Suprapubic skin (tissue), 4 donors: ENCODE measurements around the gene ENTREP3. TPM values are rescaled to one million over a fixed set of nuclear protein-coding genes. Genes with fewer than 3 reads are reported as not detected.

Experiments
- DNase-seq, 2 donors: peaks; one replicate each; pipeline ENCODE4 v3.0.0-alpha.2; 2019; ENCODE audit warnings: low spot score in 2 of 2
- H3K27ac ChIP-seq: fragments of 200-600 bp; sonication (generic); one replicate; pipeline ENCODE4 v1.5.1; 2019
- H3K27me3 ChIP-seq: fragments of 200-600 bp; sonication (generic); one replicate; pipeline ENCODE4 v1.5.1; 2019
- H3K36me3 ChIP-seq: fragments of 200-600 bp; sonication (generic); one replicate; pipeline ENCODE4 v1.5.1; 2019
- H3K4me1 ChIP-seq: fragments of 200-600 bp; sonication (generic); one replicate; pipeline ENCODE4 v1.5.1; 2019
- H3K4me3 ChIP-seq: fragments of 200-600 bp; sonication (generic); one replicate; pipeline ENCODE4 v1.5.1; 2019; ENCODE audit warnings: mild to moderate bottlenecking
- H3K9me3 ChIP-seq: fragments of 200-600 bp; sonication (generic); one replicate; pipeline ENCODE4 v1.5.1; 2019
- EP300 ChIP-seq: sonication (generic); formaldehyde crosslinking; IDR thresholded peaks from one replicate; pipeline ENCODE4 v1.6.1; 2017; ENCODE audit warnings: antibody characterized with exemption
- POLR2A ChIP-seq, 2 donors: fragments of 450-650 bp; IDR thresholded peaks; one replicate each; pipeline ENCODE4 v1.6.1; 2017; ENCODE audit warnings: antibody characterized with exemption in 2 of 2, mild to moderate bottlenecking in 2 of 2, moderate library complexity in 2 of 2
- POLR2AphosphoS5 ChIP-seq, 3 donors: sonication (generic); formaldehyde crosslinking; IDR thresholded peaks; one replicate each; pipeline ENCODE4 v1.6.1; 2017; ENCODE audit warnings: antibody characterized with exemption in 3 of 3
- WGBS: methylation state at CpG from one replicate; pipeline ENCODE4 v1.1.5; 2018; 5-methylcytosine and 5-hydroxymethylcytosine counted together
- total RNA-seq, 4 donors: library from RNA; depleted of rRNA; stranded (reverse); fragments of >200 nt; gene quantifications; one replicate each; pipeline ENCODE4 v1.1.0, GENCODE V29; 2016
- TF ChIP-seq, protein P1 (sequence below), 2 donors: fragments of 200-600 bp in 1 of 2; fragments of 450-650 bp in 1 of 2; sonication (generic) in 1 of 2; IDR thresholded peaks; one replicate each; pipeline ENCODE4 v1.5.1; 2016 to 2019; ENCODE audit warnings: antibody characterized with exemption in 2 of 2, mild to moderate bottlenecking in 1 of 2, moderate library complexity in 1 of 2

ENTREP3 gene
- total RNA-seq, 4 donors from 2014 or later = 23.6 to 32.1 (median 25.7) TPM

DNA sequence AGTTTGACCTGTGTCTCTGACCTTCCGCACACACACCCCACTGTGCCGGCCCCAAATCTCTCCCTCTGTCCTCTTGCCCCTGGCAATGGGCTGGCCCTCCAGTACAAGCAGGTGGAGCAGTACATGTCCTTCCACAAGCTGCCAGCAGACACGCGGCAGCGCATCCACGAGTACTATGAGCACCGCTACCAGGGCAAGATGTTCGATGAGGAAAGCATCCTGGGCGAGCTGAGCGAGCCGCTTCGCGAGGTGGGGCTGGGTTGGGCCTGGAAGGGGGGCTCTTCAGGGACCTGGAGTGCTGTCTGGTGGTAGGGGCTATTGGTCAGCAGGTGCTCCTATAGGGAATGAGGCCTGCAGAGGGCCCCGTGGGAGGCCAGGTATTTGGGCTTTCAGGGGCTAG lies 29.8 kb upstream of the ENTREP3 start:
- no peak for DNase-seq
- no peak for TF ChIP-seq EP300
- no peak for TF ChIP-seq POLR2A (IDR thresholded peaks at IDR 0.05)
- TF ChIP-seq, protein P1, sequence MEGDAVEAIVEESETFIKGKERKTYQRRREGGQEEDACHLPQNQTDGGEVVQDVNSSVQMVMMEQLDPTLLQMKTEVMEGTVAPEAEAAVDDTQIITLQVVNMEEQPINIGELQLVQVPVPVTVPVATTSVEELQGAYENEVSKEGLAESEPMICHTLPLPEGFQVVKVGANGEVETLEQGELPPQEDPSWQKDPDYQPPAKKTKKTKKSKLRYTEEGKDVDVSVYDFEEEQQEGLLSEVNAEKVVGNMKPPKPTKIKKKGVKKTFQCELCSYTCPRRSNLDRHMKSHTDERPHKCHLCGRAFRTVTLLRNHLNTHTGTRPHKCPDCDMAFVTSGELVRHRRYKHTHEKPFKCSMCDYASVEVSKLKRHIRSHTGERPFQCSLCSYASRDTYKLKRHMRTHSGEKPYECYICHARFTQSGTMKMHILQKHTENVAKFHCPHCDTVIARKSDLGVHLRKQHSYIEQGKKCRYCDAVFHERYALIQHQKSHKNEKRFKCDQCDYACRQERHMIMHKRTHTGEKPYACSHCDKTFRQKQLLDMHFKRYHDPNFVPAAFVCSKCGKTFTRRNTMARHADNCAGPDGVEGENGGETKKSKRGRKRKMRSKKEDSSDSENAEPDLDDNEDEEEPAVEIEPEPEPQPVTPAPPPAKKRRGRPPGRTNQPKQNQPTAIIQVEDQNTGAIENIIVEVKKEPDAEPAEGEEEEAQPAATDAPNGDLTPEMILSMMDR (IDR thresholded peaks at IDR 0.05) = no peak
- TF ChIP-seq POLR2AphosphoS5 (IDR thresholded peaks at IDR 0.05) = no peak
- no peak overlapping the region for H3K27ac ChIP-seq
- peaks cover 9% of the 10 kb centered on the region for H3K36me3 ChIP-seq
- H3K4me1 ChIP-seq = no peaks in the 10 kb centered on the region
- H3K9me3 ChIP-seq = no peaks in the 10 kb centered on the region
- 90% methylated on average over 14 of the region's 14 CpGs for WGBS
- H3K27me3 ChIP-seq = no peaks in the 10 kb centered on the region
- no peak overlapping the region for H3K4me3 ChIP-seq

DNA sequence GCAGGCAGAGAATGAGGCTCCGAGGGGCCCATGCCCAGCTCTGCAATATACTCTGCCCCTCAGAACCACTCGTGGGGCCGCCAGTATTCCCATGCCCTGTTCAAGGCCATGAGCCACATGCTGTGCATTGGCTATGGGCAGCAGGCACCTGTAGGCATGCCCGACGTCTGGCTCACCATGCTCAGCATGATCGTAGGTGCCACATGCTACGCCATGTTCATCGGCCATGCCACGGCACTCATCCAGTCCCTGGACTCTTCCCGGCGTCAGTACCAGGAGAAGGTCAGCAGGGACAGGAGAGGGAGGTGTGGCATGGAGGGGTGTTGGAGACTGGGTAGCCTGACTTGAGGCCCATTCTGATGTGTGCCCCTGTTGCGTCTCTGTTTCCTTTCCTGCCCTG lies 29.2 kb upstream of the ENTREP3 start:
- WGBS = 97% methylated on average over 10 of the region's 12 CpGs

DNA sequence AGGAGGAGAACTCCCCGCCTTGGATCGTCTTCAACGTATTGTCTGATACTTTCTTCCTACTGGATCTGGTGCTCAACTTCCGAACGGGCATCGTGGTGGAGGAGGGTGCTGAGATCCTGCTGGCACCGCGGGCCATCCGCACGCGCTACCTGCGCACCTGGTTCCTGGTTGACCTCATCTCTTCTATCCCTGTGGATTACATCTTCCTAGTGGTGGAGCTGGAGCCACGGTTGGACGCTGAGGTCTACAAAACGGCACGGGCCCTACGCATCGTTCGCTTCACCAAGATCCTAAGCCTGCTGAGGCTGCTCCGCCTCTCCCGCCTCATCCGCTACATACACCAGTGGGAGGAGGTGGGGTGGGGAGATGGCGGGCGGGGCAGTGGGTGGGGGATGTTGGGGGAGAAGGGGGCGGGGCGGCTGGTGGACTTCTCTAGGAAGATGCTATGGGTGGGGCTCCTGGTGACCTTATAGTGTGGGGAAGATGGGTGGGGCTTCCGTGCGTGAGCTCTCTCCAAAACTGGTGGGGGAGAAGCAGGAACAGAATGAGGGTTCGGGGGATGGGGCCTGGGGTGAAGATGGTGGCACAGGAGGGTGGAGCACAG lies 27.3 kb upstream of the ENTREP3 start:
- H3K4me1 ChIP-seq = peaks cover 14% of the 10 kb centered on the region
- H3K27ac ChIP-seq = no peak overlapping the region
- H3K36me3 ChIP-seq = peaks cover 2% of the 10 kb centered on the region
- TF ChIP-seq POLR2AphosphoS5 (IDR thresholded peaks at IDR 0.05) = no peak
- TF ChIP-seq POLR2A (IDR thresholded peaks at IDR 0.05) = no peak
- TF ChIP-seq, protein P1 (IDR thresholded peaks at IDR 0.05) = no peak
- no peak for DNase-seq
- no peak overlapping the region for H3K4me3 ChIP-seq
- H3K27me3 ChIP-seq = no peaks in the 10 kb centered on the region
- no peaks in the 10 kb centered on the region for H3K9me3 ChIP-seq
- WGBS = 93% methylated on average over 25 of the region's 29 CpGs

More for the DNA sequence above, 29.2 kb upstream of the ENTREP3 start:
- H3K27me3 ChIP-seq = no peaks in the 10 kb centered on the region
- H3K4me3 ChIP-seq = no peak overlapping the region
- H3K9me3 ChIP-seq = no peaks in the 10 kb centered on the region
- no peak for TF ChIP-seq POLR2A (IDR thresholded peaks at IDR 0.05)
- TF ChIP-seq POLR2AphosphoS5 (IDR thresholded peaks at IDR 0.05) = no peak
- TF ChIP-seq EP300 = no peak
- TF ChIP-seq, protein P1 (IDR thresholded peaks at IDR 0.05) = no peak
- peaks cover 9% of the 10 kb centered on the region for H3K36me3 ChIP-seq
- H3K27ac ChIP-seq = no peak overlapping the region
- DNase-seq = no peak
- no peaks in the 10 kb centered on the region for H3K4me1 ChIP-seq

DNA sequence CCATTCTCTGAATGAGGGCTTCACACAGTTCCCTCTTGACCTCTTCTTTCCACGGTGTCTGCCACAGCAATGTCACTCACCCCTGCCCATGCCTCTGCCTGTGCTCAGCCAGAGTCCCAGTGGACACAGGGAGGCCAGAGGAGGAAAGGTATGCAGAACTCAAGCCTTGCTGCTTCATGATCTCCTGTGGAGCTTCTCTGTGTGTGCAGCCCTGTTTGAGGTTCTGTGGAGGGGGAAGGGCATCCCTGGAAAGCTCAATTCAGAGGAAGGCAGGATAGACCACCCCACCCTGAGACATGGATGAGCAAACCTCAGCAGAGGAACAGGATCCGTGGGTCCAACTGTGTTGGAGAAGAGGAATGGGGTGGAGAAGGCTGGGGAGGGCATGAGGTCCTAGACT lies 24.0 kb upstream of the ENTREP3 start:
- Histone ChIP-seq H3K36me3 (no peaks in the 10 kb centered on the region), H3K4me3 (no peak overlapping the region), H3K27me3 (no peaks in the 10 kb centered on the region), H3K9me3 (no peaks in the 10 kb centered on the region), H3K4me1 (peaks cover 22% of the 10 kb centered on the region), H3K27ac (no peak overlapping the region)
- 83% methylated on average over 2 of the region's 2 CpGs for WGBS
- no peak for DNase-seq
- TF ChIP-seq, protein P1 (IDR thresholded peaks at IDR 0.05) = no peak
- no peak for TF ChIP-seq POLR2A (IDR thresholded peaks at IDR 0.05)
- TF ChIP-seq EP300 = no peak
- no peak for TF ChIP-seq POLR2AphosphoS5 (IDR thresholded peaks at IDR 0.05)

DNA sequence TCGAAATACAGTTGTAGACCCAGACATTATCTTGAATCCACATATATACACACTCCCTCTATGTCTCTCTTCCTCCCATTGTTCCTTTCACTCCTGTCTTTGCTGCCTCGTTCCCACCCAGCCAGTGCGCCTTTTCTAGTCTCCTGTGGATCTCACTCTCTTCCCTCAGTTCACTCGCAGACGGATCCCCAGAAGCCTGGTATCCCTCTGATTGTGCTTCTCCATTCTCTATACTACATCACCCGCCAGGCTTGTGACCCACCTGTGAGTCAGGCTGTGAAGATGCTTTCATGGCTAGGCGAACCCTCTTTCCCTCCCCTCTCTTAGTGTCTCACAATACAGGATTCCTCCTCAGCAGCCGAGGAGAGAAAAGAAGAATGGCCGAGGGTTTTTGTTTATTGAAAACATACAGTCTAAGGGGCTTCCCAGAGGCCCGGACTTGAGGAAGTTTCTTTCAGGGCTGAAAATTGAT lies 23.4 kb upstream of the ENTREP3 start:
- no peaks in the 10 kb centered on the region for H3K9me3 ChIP-seq
- WGBS = 45% methylated on average over 10 of the region's 10 CpGs
- H3K27me3 ChIP-seq = no peaks in the 10 kb centered on the region
- no peak for DNase-seq
- no peak overlapping the region for H3K27ac ChIP-seq
- H3K36me3 ChIP-seq = no peaks in the 10 kb centered on the region
- H3K4me1 ChIP-seq = peaks cover 26% of the 10 kb centered on the region
- TF ChIP-seq, protein P1 (IDR thresholded peaks at IDR 0.05) = no peak
- no peak for TF ChIP-seq POLR2AphosphoS5 (IDR thresholded peaks at IDR 0.05)
- peak overlapping the region; percentile 81 for H3K4me3 ChIP-seq
